Myocyte (in vitro differentiated cells): ENCODE measurements around the gene BCAS3. TPM values are rescaled to one million over a fixed set of nuclear protein-coding genes. Genes with fewer than 3 reads are reported as not detected.

Source experiments
- DNase-seq: peaks from one replicate; pipeline ENCODE4 v3.0.0-alpha.2; 2012; ENCODE audit warnings: low read depth
- total RNA-seq: library from RNA; depleted of rRNA; stranded (reverse); fragments of >200 nt; gene quantifications from 2 replicates; pipeline ENCODE4 v1.2.3, GENCODE V29; 2014

The BCAS3 gene
- total RNA-seq, 1 donor from 2014 or later = 18.1 TPM

- no peak for DNase-seq
Observed at GRCh38 chr17:61187038-61187437, 509.4 kb downstream of the BCAS3 start.

- DNase-seq = no peak
Observed at GRCh38 chr17:61188081-61188480, 510.4 kb downstream of the BCAS3 start.

- DNase-seq = no peak
Observed at GRCh38 chr17:61189968-61190367, 512.3 kb downstream of the BCAS3 start.

GRCh38 chr17:61196302-61196704 lies 518.7 kb downstream of the BCAS3 start:
- DNase-seq = peak; percentile 88

- no peak for DNase-seq
Observed at GRCh38 chr17:61196799-61197198, 519.1 kb downstream of the BCAS3 start.

- no peak for DNase-seq
Observed at GRCh38 chr17:61199431-61200338, 522.0 kb downstream of the BCAS3 start.

GRCh38 chr17:61200339-61200715 lies 522.7 kb downstream of the BCAS3 start:
- no peak for DNase-seq

GRCh38 chr17:61201211-61201610 lies 523.6 kb downstream of the BCAS3 start:
- DNase-seq = peak; percentile 77

- DNase-seq = no peak
Observed at GRCh38 chr17:61202564-61202963, 524.9 kb downstream of the BCAS3 start.

GRCh38 chr17:61203671-61204131 lies 526.0 kb downstream of the BCAS3 start:
- DNase-seq = no peak

GRCh38 chr17:61204456-61204855 lies 526.8 kb downstream of the BCAS3 start:
- DNase-seq = no peak

GRCh38 chr17:61205401-61205800 lies 527.8 kb downstream of the BCAS3 start:
- no peak for DNase-seq

GRCh38 chr17:61205931-61206330 lies 528.3 kb downstream of the BCAS3 start:
- no peak for DNase-seq

GRCh38 chr17:61206922-61207321 lies 529.3 kb downstream of the BCAS3 start:
- no peak for DNase-seq

GRCh38 chr17:61208301-61209105 lies 530.9 kb downstream of the BCAS3 start:
- DNase-seq = peak; percentile 40

- no peak for DNase-seq
Observed at GRCh38 chr17:61209106-61209439, 531.4 kb downstream of the BCAS3 start.

GRCh38 chr17:61209525-61209924 lies 531.9 kb downstream of the BCAS3 start:
- no peak for DNase-seq

GRCh38 chr17:61211236-61211635 lies 533.6 kb downstream of the BCAS3 start:
- DNase-seq = no peak

GRCh38 chr17:61212655-61213054 lies 535.0 kb downstream of the BCAS3 start:
- no peak for DNase-seq

GRCh38 chr17:61214753-61215152 lies 537.1 kb downstream of the BCAS3 start:
- no peak for DNase-seq

- no peak for DNase-seq
Observed at GRCh38 chr17:61216066-61216465, 538.4 kb downstream of the BCAS3 start.

- DNase-seq = no peak
Observed at GRCh38 chr17:61217878-61218437, 540.3 kb downstream of the BCAS3 start.
